Ishikawa (cell line): Measurements from ENCODE around the gene HOXD8.

ENCODE experiments used
- CEBPB ChIP-seq: IDR thresholded peaks from 2 replicates; pipeline ENCODE4 v1.6.1; 2012
- EP300 ChIP-seq: IDR thresholded peaks from 2 replicates; pipeline ENCODE4 v1.6.1; 2012; ENCODE audit warnings: borderline replicate concordance
- MAX ChIP-seq: IDR thresholded peaks from 2 replicates; pipeline ENCODE4 v1.6.1; 2012
- RAD21 ChIP-seq: IDR thresholded peaks from 2 replicates; pipeline ENCODE4 v1.6.1; 2012; ENCODE audit warnings: low read depth
- REST ChIP-seq: IDR thresholded peaks from 2 replicates; pipeline ENCODE4 v1.6.1; 2012; ENCODE audit warnings: low read depth, mild to moderate bottlenecking
- TAF1 ChIP-seq: IDR thresholded peaks from 2 replicates; pipeline ENCODE4 v1.6.1; 2012; ENCODE audit warnings: low read depth, mild to moderate bottlenecking
- TCF12 ChIP-seq: IDR thresholded peaks from 2 replicates; pipeline ENCODE4 v1.6.1; 2012; ENCODE audit warnings: low read depth
- TEAD4 ChIP-seq: IDR thresholded peaks from 2 replicates; pipeline ENCODE4 v1.6.1; 2012

- TF ChIP-seq REST (no peak), EP300 (peak; percentile 13; the same call in 1 of the 2 replicates), TAF1 (no peak), TEAD4 (no peak), CEBPB (no peak), MAX (peak; percentile 81), RAD21 (peak; percentile 86), TCF12 (no peak)
Observed at GRCh38 chr2:176140513-176141317, 11.2 kb downstream of the HOXD8 start.
